ENCODE data around the gene NFRKB. TPM values are rescaled to one million over a fixed set of nuclear protein-coding genes. Genes with fewer than 3 reads are reported as not detected.

NFRKB gene
- total and polyA plus RNA-seq, 2 donors (not counting 1 experiment from before 2014, with no cell fraction given) = 10.7 to 11.9 TPM

GRCh38 chr11:129918361-129918760 lies 23.0 kb upstream of the NFRKB start:
- no peak overlapping the region for H3K4me2 ChIP-seq (ENCODE audit: extremely low read depth, insufficient read depth, low read length)
- no peaks in the 10 kb centered on the region for H3K9me3 ChIP-seq (ENCODE audit: control insufficient read depth, insufficient read depth, low read depth, low read length)
- TF ChIP-seq EZH2 (IDR thresholded peaks at IDR 0.05; ENCODE audit: low read length, missing control alignments) = no peak
- TF ChIP-seq, protein P1, sequence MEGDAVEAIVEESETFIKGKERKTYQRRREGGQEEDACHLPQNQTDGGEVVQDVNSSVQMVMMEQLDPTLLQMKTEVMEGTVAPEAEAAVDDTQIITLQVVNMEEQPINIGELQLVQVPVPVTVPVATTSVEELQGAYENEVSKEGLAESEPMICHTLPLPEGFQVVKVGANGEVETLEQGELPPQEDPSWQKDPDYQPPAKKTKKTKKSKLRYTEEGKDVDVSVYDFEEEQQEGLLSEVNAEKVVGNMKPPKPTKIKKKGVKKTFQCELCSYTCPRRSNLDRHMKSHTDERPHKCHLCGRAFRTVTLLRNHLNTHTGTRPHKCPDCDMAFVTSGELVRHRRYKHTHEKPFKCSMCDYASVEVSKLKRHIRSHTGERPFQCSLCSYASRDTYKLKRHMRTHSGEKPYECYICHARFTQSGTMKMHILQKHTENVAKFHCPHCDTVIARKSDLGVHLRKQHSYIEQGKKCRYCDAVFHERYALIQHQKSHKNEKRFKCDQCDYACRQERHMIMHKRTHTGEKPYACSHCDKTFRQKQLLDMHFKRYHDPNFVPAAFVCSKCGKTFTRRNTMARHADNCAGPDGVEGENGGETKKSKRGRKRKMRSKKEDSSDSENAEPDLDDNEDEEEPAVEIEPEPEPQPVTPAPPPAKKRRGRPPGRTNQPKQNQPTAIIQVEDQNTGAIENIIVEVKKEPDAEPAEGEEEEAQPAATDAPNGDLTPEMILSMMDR (conservative IDR thresholded peaks at IDR 0.05 in 1 of 2, IDR thresholded peaks at IDR 0.05 in 1 of 2; ENCODE audit: low read depth in 1 of 2, low read length in 2 of 2) = no peak
- H3K79me2 ChIP-seq (ENCODE audit: control insufficient read depth, insufficient read depth, low read length) = no peaks in the 10 kb centered on the region
- no peak overlapping the region for H3K27ac ChIP-seq (ENCODE audit: insufficient read depth, low read length)
- no peaks in the 10 kb centered on the region for H4K20me1 ChIP-seq (ENCODE audit: control insufficient read depth, extremely low read depth, insufficient read depth, low read length)
- no peak overlapping the region for H3K9ac ChIP-seq (ENCODE audit: insufficient read depth, low read length)
- no peaks in the 10 kb centered on the region for H3K4me1 ChIP-seq (ENCODE audit: control insufficient read depth, extremely low read depth, insufficient read depth, low read length)
- H3K4me3 ChIP-seq (replicated peaks in 1 of 4; ENCODE audit: control extremely low read depth in 1 of 4, insufficient read depth in 1 of 4, low read depth in 3 of 4, low read length in 4 of 4) = no peak overlapping the region
- DNase-seq (ENCODE audit: low read depth in 2 of 2) = no peak
- no peaks in the 10 kb centered on the region for H3K27me3 ChIP-seq (ENCODE audit: control insufficient read depth, insufficient read depth, low read length)
- no peak overlapping the region for H2AFZ ChIP-seq (ENCODE audit: low read length)
- H3K36me3 ChIP-seq (ENCODE audit: control insufficient read depth, insufficient read depth, low read length) = peaks cover 6% of the 10 kb centered on the region

- Histone ChIP-seq H3K79me2 (ENCODE audit: control insufficient read depth, insufficient read depth, low read length) (no peaks in the 10 kb centered on the region), H3K9ac (ENCODE audit: insufficient read depth, low read length) (no peak overlapping the region), H3K4me2 (ENCODE audit: extremely low read depth, insufficient read depth, low read length) (no peak overlapping the region), H2AFZ (ENCODE audit: low read length) (no peak overlapping the region), H4K20me1 (ENCODE audit: control insufficient read depth, extremely low read depth, insufficient read depth, low read length) (no peaks in the 10 kb centered on the region), H3K27ac (ENCODE audit: insufficient read depth, low read length) (no peak overlapping the region), H3K9me3 (ENCODE audit: control insufficient read depth, insufficient read depth, low read depth, low read length) (no peaks in the 10 kb centered on the region), H3K27me3 (ENCODE audit: control insufficient read depth, insufficient read depth, low read length) (no peaks in the 10 kb centered on the region), H3K4me3 (replicated peaks in 1 of 4; ENCODE audit: control extremely low read depth in 1 of 4, insufficient read depth in 1 of 4, low read depth in 3 of 4, low read length in 4 of 4) (no peak overlapping the region), H3K36me3 (ENCODE audit: control insufficient read depth, insufficient read depth, low read length) (peaks cover 6% of the 10 kb centered on the region), H3K4me1 (ENCODE audit: control insufficient read depth, extremely low read depth, insufficient read depth, low read length) (no peaks in the 10 kb centered on the region)
- TF ChIP-seq EZH2 (IDR thresholded peaks at IDR 0.05; ENCODE audit: low read length, missing control alignments) = no peak
- TF ChIP-seq, protein P1 (conservative IDR thresholded peaks at IDR 0.05 in 1 of 2, IDR thresholded peaks at IDR 0.05 in 1 of 2; ENCODE audit: low read depth in 1 of 2, low read length in 2 of 2) = no peak
- peak in 1 of 2 donors; percentile 28 for DNase-seq (ENCODE audit: low read depth in 2 of 2)
Measured at GRCh38 chr11:129917231-129917630, 21.9 kb upstream of the NFRKB start.

DNA sequence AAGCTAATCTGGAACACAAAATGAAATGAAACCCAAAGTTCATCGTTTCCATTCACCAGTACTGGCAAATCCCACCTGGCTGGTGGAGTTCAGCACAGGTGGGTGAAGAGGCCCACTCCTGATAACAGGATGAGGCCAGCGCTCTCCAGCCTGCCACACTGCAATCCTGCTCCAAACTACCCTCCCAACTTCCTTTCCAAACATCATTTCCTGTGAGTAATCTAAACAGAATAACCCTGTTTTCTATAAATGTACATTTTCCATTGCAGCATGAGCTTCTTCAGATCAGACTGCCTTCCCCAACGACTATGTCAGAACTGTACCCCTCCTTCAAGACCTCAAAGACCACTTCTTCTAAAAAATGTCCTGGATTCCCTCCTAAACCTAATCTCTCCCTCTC lies 15.9 kb upstream of the NFRKB start:
- Histone ChIP-seq H3K4me1 (ENCODE audit: control insufficient read depth, extremely low read depth, insufficient read depth, low read length) (no peaks in the 10 kb centered on the region), H3K9me3 (ENCODE audit: control insufficient read depth, insufficient read depth, low read depth, low read length) (no peaks in the 10 kb centered on the region), H3K4me2 (ENCODE audit: extremely low read depth, insufficient read depth, low read length) (no peak overlapping the region), H3K27ac (ENCODE audit: insufficient read depth, low read length) (no peak overlapping the region), H4K20me1 (ENCODE audit: control insufficient read depth, extremely low read depth, insufficient read depth, low read length) (no peaks in the 10 kb centered on the region), H3K27me3 (ENCODE audit: control insufficient read depth, insufficient read depth, low read length) (no peaks in the 10 kb centered on the region), H3K36me3 (ENCODE audit: control insufficient read depth, insufficient read depth, low read length) (peaks cover 6% of the 10 kb centered on the region), H3K79me2 (ENCODE audit: control insufficient read depth, insufficient read depth, low read length) (no peaks in the 10 kb centered on the region), H2AFZ (ENCODE audit: low read length) (peak overlapping the region; percentile 3), H3K4me3 (replicated peaks in 1 of 4; ENCODE audit: control extremely low read depth in 1 of 4, insufficient read depth in 1 of 4, low read depth in 3 of 4, low read length in 4 of 4) (no peak overlapping the region), H3K9ac (ENCODE audit: insufficient read depth, low read length) (no peak overlapping the region)
- TF ChIP-seq, protein P1 (conservative IDR thresholded peaks at IDR 0.05 in 1 of 2, IDR thresholded peaks at IDR 0.05 in 1 of 2; ENCODE audit: low read depth in 1 of 2, low read length in 2 of 2) = no peak
- TF ChIP-seq EZH2 (IDR thresholded peaks at IDR 0.05; ENCODE audit: low read length, missing control alignments) = no peak
- peak; percentile 8 to 23 for DNase-seq (ENCODE audit: low read depth in 2 of 2)

All from fibroblast of lung (primary cell).